DOHH2 (cell line): ENCODE measurements around the gene ARHGEF16.

Experiments used
- H3F3A ChIP-seq: fragments of 200-600 bp; sonication (generic), shearing (Covaris generic); 2 replicates; pipeline ENCODE4 v1.6.0; 2016; ENCODE audit warnings: antibody characterized with exemption, mild to moderate bottlenecking; ENCODE audit not compliant: control insufficient read depth, insufficient read depth
- H3K27ac ChIP-seq: fragments of 200-600 bp; sonication (generic); 2 replicates; pipeline ENCODE4 v1.5.1; 2014; ENCODE audit warnings: low read depth, mild to moderate bottlenecking, low read length, moderate library complexity
- H3K27me3 ChIP-seq: fragments of 200-600 bp; sonication (generic); 2 replicates; pipeline ENCODE4 v1.6.1; 2014; ENCODE audit warnings: mild to moderate bottlenecking, low read length, mixed read lengths; ENCODE audit not compliant: control insufficient read depth
- H3K36me3 ChIP-seq: fragments of 200-600 bp; sonication (generic); 2 replicates; pipeline ENCODE4 v1.6.1; 2014; ENCODE audit warnings: mild to moderate bottlenecking, low read length, moderate library complexity, mixed read lengths; ENCODE audit not compliant: control insufficient read depth
- H3K4me1 ChIP-seq: fragments of 200-600 bp; sonication (generic); 2 replicates; pipeline ENCODE4 v1.6.1; 2014; ENCODE audit warnings: mild to moderate bottlenecking, low read length, mixed read lengths; ENCODE audit not compliant: control insufficient read depth
- H3K4me2 ChIP-seq: fragments of 200-600 bp; sonication (generic); 2 replicates; pipeline ENCODE4 v1.6.0; 2014; ENCODE audit warnings: mild to moderate bottlenecking, low read length, moderate library complexity
- H3K4me3 ChIP-seq: fragments of 200-600 bp; sonication (generic); 2 replicates; pipeline ENCODE4 v1.5.1; 2014; ENCODE audit warnings: mild to moderate bottlenecking, low read length, mixed read lengths
- H3K79me2 ChIP-seq: fragments of 200-600 bp; sonication (generic); 2 replicates; pipeline ENCODE4 v1.6.1; 2014; ENCODE audit warnings: mild to moderate bottlenecking, low read length, mixed read lengths; ENCODE audit not compliant: control insufficient read depth
- H3K9me2 ChIP-seq: fragments of 200-600 bp; sonication (generic); replicated peaks from 2 replicates; pipeline ENCODE4 v1.6.1; 2014; ENCODE audit warnings: mild to moderate bottlenecking, low read length, mixed read lengths; ENCODE audit not compliant: control insufficient read depth
- H3K9me3 ChIP-seq: fragments of 200-600 bp; sonication (generic); 2 replicates; pipeline ENCODE4 v1.6.1; 2014; ENCODE audit warnings: antibody characterized with exemption, low read length, mixed read lengths; ENCODE audit not compliant: control insufficient read depth, insufficient read depth
- H4K20me1 ChIP-seq: fragments of 200-600 bp; sonication (generic); 2 replicates; pipeline ENCODE4 v1.6.0; 2014; ENCODE audit warnings: low read depth, mild to moderate bottlenecking, antibody characterized with exemption, low read length, moderate library complexity; ENCODE audit not compliant: control insufficient read depth, insufficient read depth
- CTCF ChIP-seq: fragments of 200-600 bp; sonication (generic); IDR thresholded peaks from one replicate; pipeline ENCODE4 v1.5.1; 2014; ENCODE audit warnings: antibody characterized with exemption, mild to moderate bottlenecking, low read depth, low read length; ENCODE audit not compliant: poor library complexity, severe bottlenecking
- EZH2phosphoT487 ChIP-seq: fragments of 200-600 bp; sonication (generic); IDR thresholded peaks from 2 replicates; pipeline ENCODE4 v1.6.1; 2017; ENCODE audit warnings: borderline replicate concordance, mild to moderate bottlenecking, antibody characterized with exemption, low read length, moderate library complexity, mixed read lengths

Gene ARHGEF16

DNA sequence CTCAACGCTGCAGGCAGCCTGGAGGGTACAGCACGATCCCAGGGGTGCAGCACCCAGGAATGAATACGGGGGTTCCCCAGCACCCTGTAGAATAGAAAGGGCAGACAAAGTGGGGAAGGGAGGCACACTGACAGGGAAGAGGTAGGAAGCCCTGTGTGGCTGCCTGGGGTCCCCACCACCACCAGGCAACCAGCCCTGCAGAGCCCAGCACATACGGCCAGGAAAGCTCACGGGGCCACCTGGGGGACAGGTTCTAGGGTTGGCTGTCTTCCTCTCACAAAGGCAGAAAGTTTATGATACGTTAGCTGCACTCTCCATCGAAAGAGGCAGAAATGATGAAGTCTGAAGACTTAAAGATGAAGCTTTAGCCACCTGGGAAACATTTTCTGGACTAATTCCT, 52.5 kb downstream of the ARHGEF16 start:
- Histone ChIP-seq H3F3A (no peaks in the 10 kb centered on the region), H3K9me2 (no peaks in the 10 kb centered on the region), H4K20me1 (no peaks in the 10 kb centered on the region), H3K36me3 (no peaks in the 10 kb centered on the region), H3K4me3 (no peak overlapping the region), H3K9me3 (no peaks in the 10 kb centered on the region), H3K27ac (no peak overlapping the region), H3K4me2 (no peak overlapping the region), H3K27me3 (no peaks in the 10 kb centered on the region), H3K79me2 (no peaks in the 10 kb centered on the region), H3K4me1 (no peaks in the 10 kb centered on the region)
- TF ChIP-seq EZH2phosphoT487, result no peak
- TF ChIP-seq CTCF, result no peak

DNA sequence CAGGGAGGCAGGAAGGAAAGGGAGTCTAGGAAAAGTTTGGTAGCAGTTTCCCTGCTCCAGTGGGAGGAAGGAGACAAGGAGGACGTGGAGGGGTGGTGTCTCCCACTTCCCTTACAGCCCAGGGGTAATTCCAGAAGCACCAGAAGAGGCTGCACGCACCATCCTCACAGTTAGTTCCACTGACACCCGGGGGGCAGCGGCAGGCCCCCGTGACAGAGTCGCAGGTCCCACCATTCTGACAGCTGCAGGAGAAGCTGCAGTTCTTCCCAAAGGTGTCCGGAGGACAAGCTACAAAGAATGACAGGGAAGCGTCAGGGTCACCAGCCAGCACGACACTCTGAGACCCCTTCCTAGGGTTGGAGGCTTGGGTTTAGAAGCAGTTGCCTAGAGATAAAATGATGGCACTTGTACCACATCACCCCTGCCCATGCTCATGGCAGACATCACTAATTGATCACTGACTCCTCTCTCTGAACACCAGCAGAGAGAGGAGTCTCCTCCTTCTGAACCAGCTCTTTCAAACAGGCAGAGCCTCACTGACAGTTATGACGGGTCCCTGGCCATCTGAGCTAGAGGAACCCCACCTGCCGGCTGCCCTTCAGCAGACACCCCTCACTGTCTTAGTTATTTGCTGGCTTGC, 53.3 kb downstream of the ARHGEF16 start:
- no peak overlapping the region for H3K4me3 ChIP-seq
- no peaks in the 10 kb centered on the region for H3K9me3 ChIP-seq
- no peaks in the 10 kb centered on the region for H3K27me3 ChIP-seq
- no peaks in the 10 kb centered on the region for H3K36me3 ChIP-seq
- no peaks in the 10 kb centered on the region for H4K20me1 ChIP-seq
- no peaks in the 10 kb centered on the region for H3F3A ChIP-seq
- H3K27ac ChIP-seq, result no peak overlapping the region
- H3K9me2 ChIP-seq, result no peaks in the 10 kb centered on the region
- no peak for TF ChIP-seq CTCF
- TF ChIP-seq EZH2phosphoT487, result no peak
- H3K4me2 ChIP-seq, result no peak overlapping the region
- H3K4me1 ChIP-seq, result peaks cover 2% of the 10 kb centered on the region; the same call in 1 of the 2 replicates
- no peaks in the 10 kb centered on the region for H3K79me2 ChIP-seq

- Histone ChIP-seq H3F3A (no peaks in the 10 kb centered on the region), H3K36me3 (no peaks in the 10 kb centered on the region), H3K4me3 (no peak overlapping the region), H3K9me2 (no peaks in the 10 kb centered on the region), H3K27me3 (no peaks in the 10 kb centered on the region), H3K79me2 (no peaks in the 10 kb centered on the region), H3K4me1 (peaks cover 10% of the 10 kb centered on the region), H3K4me2 (no peak overlapping the region), H3K27ac (no peak overlapping the region), H3K9me3 (no peaks in the 10 kb centered on the region), H4K20me1 (no peaks in the 10 kb centered on the region)
- TF ChIP-seq EZH2phosphoT487, result no peak
- TF ChIP-seq CTCF, result no peak
Observed at GRCh38 chr1:3508757-3509415, 54.4 kb downstream of the ARHGEF16 start.
